Prostate gland (tissue), 2 donors: ENCODE results near the gene NUDCD3.

Experiments used
- CTCF ChIP-seq, 4 experiments: fragments of 200-600 bp in 2 of 4; fragments of 450-650 bp in 2 of 4; sonication (generic) in 2 of 4; IDR thresholded peaks; 1 replicate in 3 of 4; 2 replicates in 1 of 4; pipeline ENCODE4 v1.5.1; 2016 to 2019; ENCODE audit warnings: antibody characterized with exemption in 4 of 4, mild to moderate bottlenecking in 2 of 4, moderate library complexity in 2 of 4
- POLR2A ChIP-seq: fragments of 450-650 bp; IDR thresholded peaks from one replicate; pipeline ENCODE4 v1.6.1; 2016; ENCODE audit warnings: antibody characterized with exemption, mild to moderate bottlenecking
- POLR2AphosphoS5 ChIP-seq: sonication (generic); formaldehyde crosslinking; IDR thresholded peaks from one replicate; pipeline ENCODE4 v1.6.1; 2017; ENCODE audit warnings: antibody characterized with exemption

- no peak for TF ChIP-seq CTCF (IDR thresholded peaks at IDR 0.05)
- no peak for TF ChIP-seq POLR2A
- no peak for TF ChIP-seq POLR2AphosphoS5
Observed at GRCh38 chr7:44382459-44383265, 107.8 kb downstream of the NUDCD3 start.
